ENCODE data around the gene KRT3.
"Not testable (repeated sequence)": the region's sequence is repeated elsewhere in the genome, so short reads cannot be mapped to it uniquely, and the experiment has no call there.

Gene KRT3

GRCh38 chr12:52781399-52782082 lies 14.4 kb downstream of the KRT3 start:
- DNase-seq (ENCODE audit: low read depth, low spot score), result no peak

GRCh38 chr12:52779914-52780313 lies 16.0 kb downstream of the KRT3 start:
- DNase-seq (ENCODE audit: low read depth, low spot score), result no peak

GRCh38 chr12:52778833-52779232 lies 17.1 kb downstream of the KRT3 start:
- DNase-seq (ENCODE audit: low read depth, low spot score), result no peak

DNA sequence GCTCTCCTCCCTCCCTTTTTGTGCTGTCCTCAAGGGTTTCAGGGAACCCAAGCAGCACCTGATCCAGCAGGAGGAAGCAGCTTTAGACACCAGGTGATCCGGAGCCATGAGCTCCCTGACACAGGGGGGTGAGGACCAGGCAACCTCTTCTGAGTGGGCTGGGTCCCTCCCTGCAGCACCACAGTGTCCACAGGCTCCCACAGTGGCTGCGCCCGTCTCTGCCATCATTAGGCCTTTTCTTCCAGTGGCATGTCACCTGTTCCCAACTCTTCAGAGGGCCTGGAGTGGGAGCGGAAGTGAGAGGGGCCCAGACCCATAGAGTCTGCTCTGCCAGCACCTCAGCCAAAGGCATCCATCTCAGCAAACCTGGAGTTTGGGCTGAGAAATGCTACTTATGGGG lies 18.4 kb downstream of the KRT3 start:
- no peak for DNase-seq (ENCODE audit: low read depth, low spot score)

GRCh38 chr12:52776913-52777395 lies 19.0 kb downstream of the KRT3 start, which contains the start of gene KRT76:
TSS of gene KRT76 (minus strand) at chr12:52777345. CDS start at chr12:52777291, 54 bp downstream.
- DNase-seq (ENCODE audit: low read depth, low spot score), result no peak

DNA sequence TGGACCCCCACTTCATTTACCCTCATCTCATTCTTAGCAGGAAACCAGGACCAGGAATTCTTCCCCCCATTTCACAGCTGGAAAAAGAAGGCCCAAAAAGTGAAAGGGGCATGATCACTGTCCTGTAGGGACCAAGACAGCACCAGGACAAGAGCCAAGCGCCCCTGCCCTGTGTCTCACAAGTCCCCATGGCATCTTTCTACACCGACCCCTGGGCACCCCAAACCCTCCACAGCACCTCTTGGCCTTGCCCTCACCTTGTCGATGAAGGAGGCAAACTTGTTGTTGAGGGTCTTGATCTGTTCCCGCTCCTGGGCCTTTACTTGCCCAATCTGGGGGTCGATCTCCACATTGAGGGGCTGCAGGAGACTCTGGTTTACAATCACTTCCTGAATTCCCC lies 19.5 kb downstream of the KRT3 start:
- no peak for DNase-seq (ENCODE audit: low read depth, low spot score)

DNA sequence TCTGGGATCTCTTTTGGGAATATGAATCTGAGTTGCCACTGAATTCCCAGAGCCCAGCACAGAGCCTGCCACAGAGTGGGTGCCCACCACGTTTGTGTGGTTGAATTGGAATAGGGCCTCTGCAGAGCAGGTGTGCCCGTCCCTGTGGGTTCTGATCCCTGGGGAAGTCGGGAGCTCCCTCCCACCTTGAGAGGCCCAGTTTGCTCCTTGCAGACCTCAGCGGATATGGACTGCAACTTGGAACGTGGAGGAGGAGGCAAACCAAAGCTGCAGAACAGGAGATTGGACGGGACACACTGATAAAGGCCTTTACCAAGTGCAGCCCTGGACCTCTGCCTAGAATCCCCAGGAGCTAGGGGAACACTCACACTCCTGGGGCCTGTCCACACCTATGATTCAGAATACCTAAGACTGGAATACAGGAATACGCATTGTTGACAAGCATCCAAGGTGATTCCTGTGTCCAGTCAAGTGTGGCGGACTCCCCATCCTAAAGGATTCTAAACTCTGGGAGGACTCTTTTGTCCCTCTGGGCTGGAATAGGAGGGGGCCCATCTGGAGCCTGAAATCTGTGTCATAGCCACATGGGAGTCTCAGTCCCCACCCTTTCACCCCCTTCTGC lies 21.2 kb downstream of the KRT3 start:
- DNase-seq (ENCODE audit: low read depth, low spot score), result no peak

- DNase-seq (ENCODE audit: low read depth, low spot score), result no peak
Measured at GRCh38 chr12:52772772-52773171, 23.1 kb downstream of the KRT3 start.

DNA sequence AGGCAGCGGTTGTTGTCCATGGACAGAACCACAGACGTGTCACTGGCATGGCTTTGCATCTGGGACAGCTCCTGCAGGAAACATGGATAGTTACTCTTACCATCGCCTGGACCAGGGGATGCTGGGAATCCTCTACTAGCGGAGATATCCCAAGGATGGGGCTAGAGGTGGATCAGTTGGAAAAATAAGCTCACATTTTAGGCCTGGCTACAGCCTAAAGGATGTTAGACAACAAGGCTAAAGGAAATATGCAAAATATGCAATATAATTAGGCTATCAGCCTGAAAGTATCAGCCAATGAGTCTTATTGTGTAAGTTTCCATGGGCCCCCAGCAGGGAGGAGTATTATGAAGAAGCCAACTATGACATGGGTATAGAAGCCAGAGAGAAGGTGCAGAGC lies 23.7 kb downstream of the KRT3 start:
- DNase-seq (ENCODE audit: low read depth, low spot score), result no peak

DNA sequence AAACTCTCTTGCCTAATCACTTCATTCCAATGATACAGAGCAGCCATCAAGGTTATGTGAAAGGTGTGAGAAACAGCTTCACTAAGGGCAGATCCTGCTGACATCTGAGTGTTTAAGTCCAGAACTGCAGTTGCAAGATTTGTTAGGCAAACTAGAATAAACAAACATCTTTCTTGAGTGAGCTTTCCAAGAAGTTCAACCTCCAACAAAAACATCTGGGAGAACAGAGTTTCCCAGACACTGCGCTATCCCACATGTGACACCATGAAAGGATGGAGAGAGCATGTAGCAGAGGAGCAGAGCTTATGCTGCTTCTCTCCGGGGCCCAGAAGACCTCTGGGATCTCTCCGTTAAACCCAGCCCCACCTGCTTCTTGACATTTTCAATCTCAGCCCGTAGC lies 24.4 kb downstream of the KRT3 start:
- DNase-seq (ENCODE audit: low read depth, low spot score), result no peak

DNA sequence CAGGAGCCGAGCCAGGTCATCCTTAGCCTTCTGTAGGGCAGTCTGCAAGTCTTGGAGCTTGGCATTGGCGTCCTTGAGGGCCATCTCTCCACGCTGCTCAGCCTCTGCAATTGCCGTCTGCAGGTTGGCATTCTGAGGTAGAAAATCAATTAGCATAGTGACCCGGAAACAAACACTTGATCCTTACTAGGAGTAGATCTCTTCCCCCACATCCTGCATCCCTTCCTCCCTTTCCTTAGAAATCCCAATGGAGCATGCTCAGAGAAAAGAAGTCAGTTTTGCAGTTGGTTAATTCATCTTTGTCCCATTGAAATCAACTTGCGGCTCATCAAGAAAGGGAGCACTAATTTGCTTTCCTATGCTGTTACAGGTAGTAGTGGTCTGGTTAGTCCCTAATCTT lies 24.8 kb downstream of the KRT3 start:
- DNase-seq (ENCODE audit: low read depth, low spot score), result no peak

- no peak for DNase-seq (ENCODE audit: low read depth, low spot score)
Measured at GRCh38 chr12:52769946-52770345, 26.0 kb downstream of the KRT3 start.

- no peak for DNase-seq (ENCODE audit: low read depth, low spot score)
Measured at GRCh38 chr12:52769354-52769753, 26.6 kb downstream of the KRT3 start.

- no peak for DNase-seq (ENCODE audit: low read depth, low spot score)
Measured at GRCh38 chr12:52768479-52769200, 27.3 kb downstream of the KRT3 start.

DNA sequence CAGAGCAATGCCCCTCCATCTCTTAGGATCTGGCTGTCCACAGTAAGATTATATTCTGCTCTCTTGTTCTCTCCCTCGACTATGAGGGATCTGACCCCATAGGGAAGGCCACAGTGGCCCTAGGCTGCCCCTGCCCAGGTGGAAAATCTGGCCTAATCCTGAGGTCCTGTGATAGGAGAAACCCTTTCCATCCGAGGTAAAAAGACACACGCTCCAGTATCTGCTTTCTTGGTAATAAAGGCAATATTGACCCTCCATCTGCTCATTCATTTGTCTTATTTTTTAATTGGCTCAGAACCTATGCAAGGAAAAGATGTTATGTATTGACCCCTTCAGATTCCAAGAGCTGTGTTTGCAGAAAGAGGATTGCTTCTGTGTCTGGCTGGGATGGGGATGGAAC lies 28.5 kb downstream of the KRT3 start:
- no peak for DNase-seq (ENCODE audit: low read depth, low spot score)

- no peak for DNase-seq (ENCODE audit: low read depth, low spot score)
Measured at GRCh38 chr12:52767020-52767379, 28.9 kb downstream of the KRT3 start.

GRCh38 chr12:52766351-52767019 lies 29.4 kb downstream of the KRT3 start:
- DNase-seq (ENCODE audit: low read depth, low spot score), result no peak

- no peak for DNase-seq (ENCODE audit: low read depth, low spot score)
Measured at GRCh38 chr12:52765702-52766101, 30.2 kb downstream of the KRT3 start.

DNA sequence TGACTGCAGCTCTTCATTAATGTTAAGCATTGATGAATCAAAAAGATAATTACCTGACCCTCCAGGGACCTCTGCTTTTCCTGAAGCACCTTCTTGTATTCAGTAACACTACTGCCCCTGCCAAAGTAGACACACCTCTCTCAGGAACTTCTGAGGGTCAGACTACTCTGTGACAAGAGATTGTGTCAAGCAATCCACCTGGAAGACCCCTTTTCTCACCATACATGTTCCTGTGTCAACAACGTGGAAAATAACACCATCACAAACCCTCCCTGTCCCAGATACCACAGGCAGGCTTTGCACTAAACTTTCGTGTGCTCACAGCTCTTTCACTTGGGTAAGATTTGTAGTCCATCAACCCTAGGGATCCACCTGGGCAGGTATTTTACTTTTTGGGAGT lies 31.9 kb downstream of the KRT3 start:
- DNase-seq (ENCODE audit: low read depth, low spot score), result no peak

DNA sequence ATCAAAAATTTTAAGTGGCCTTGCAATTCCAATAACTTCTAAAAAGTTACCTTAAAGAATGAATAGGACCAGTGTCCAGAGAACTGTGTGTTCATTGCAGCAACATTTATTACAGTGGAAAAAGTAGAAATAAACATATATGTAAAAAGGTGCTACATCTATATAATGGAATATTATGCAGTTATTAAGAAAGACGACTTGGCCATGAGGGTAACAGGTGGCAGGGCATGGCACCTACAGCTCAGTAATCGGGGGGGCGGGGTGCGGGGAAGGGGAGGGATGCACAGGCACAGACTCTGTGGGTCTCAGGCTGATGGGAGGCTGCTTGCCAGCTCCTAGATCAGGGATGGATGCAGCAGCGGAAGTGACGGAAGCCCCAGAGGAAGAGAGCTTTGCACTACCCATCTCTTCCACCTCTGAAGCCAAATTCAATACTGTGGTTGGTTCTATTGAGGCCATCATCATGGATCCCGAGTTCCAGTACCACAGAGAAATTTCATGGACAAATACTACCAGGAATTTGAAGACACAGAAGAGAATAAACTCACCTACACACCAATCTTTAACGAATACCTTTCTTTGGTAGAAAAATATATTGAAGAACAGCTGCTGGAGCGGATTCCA lies 32.8 kb downstream of the KRT3 start:
- no peak for DNase-seq (ENCODE audit: low read depth, low spot score)

DNA sequence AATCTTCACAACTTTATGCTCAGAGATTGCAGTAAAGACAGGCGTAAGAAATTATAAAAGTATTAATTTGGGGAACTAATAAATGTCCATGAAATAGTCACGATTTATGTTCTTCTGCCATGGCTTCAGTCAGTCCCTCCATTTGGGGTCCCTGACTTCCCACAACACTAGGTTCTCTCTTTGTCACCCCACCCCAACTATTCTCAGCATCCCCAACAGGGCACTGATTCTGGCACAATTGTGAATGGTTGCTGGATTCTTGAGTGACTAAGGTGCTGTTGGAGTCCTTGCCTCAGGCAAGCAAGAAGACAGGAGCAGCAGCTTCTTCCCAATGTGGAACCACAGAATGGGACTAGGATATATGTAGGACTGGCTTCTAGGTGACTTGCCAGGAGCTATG lies 34.1 kb downstream of the KRT3 start:
- no peak for DNase-seq (ENCODE audit: low read depth, low spot score)

- DNase-seq (ENCODE audit: low read depth, low spot score), result not testable (repeated sequence)
Measured at GRCh38 chr12:52761218-52761617, 34.7 kb downstream of the KRT3 start.
